Dendritic cell treated with granulocyte-macrophage colony-stimulating factor and Interleukin-4, amounts not matched to agents 40 ng/mL and 50 ng/mL, for 4 days (primary cell): ENCODE results near the gene SV2B.

Experiments
- H3K27ac Mint-ChIP-seq: one replicate; pipeline ENCODE4 v1.8.0; 2022; ENCODE audit warnings: mild to moderate bottlenecking, mixed read lengths
- H3K27me3 Mint-ChIP-seq: one replicate; pipeline ENCODE4 v1.8.0; 2022; ENCODE audit warnings: mild to moderate bottlenecking, mixed read lengths
- H3K36me3 Mint-ChIP-seq: one replicate; pipeline ENCODE4 v1.8.0; 2022; ENCODE audit warnings: low read depth, mixed read lengths
- H3K4me1 Mint-ChIP-seq: one replicate; pipeline ENCODE4 v1.8.0; 2022; ENCODE audit warnings: low read depth, mixed read lengths
- H3K4me3 Mint-ChIP-seq: one replicate; pipeline ENCODE4 v1.8.0; 2022; ENCODE audit warnings: mild to moderate bottlenecking, moderate library complexity, mixed read lengths
- H3K9me3 Mint-ChIP-seq: one replicate; pipeline ENCODE4 v1.8.0; 2022; ENCODE audit warnings: mixed read lengths
- intact Hi-C: fragments of 100-400 bp; cut with micrococcal nuclease; formaldehyde crosslinking; loops from one replicate; pipeline ENCODE4 v1.15.0; 2022

Gene SV2B

GRCh38 chr15:91275844-91276243 lies 175.8 kb downstream of the SV2B start:
- no peaks in the 10 kb centered on the region for H3K36me3 Mint-ChIP-seq
- no peak overlapping the region for H3K4me3 Mint-ChIP-seq
- intact Hi-C loops = loop anchor here (10.0 kb wide), 1 partner anchor 321 kb away; the partner anchor contains the start of gene RCCD1
- H3K9me3 Mint-ChIP-seq = peaks cover 11% of the 10 kb centered on the region
- H3K4me1 Mint-ChIP-seq = no peaks in the 10 kb centered on the region
- H3K27ac Mint-ChIP-seq = no peak overlapping the region
- peaks cover 13% of the 10 kb centered on the region for H3K27me3 Mint-ChIP-seq

GRCh38 chr15:91278951-91279350 lies 178.9 kb downstream of the SV2B start:
- Mint-ChIP-seq H3K9me3 (peaks cover 11% of the 10 kb centered on the region), H3K27ac (no peak overlapping the region), H3K4me1 (no peaks in the 10 kb centered on the region), H3K27me3 (peaks cover 3% of the 10 kb centered on the region), H3K4me3 (no peak overlapping the region), H3K36me3 (no peaks in the 10 kb centered on the region)
- intact Hi-C loops = loop anchor here (10.0 kb wide), 1 partner anchor 324 kb away; the partner anchor contains the start of gene RCCD1

DNA sequence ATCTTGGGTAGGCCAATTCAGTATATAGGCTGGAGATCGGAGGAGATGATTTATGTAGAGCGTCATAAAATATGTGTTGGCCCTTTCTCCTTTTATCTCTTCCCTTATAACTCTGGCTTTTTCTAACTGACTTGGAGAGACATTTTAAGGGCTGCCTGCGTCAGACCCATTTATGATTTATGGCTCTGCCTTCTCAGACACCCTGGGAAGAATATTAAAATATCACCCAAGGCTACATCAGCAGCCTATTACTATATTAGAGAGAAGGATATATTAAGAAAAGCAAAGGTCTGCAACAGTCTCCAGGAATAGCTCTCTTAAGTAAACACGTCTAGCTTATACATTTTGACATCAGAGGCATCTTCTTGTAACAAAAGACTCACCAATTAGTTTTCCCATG lies 179.4 kb downstream of the SV2B start:
- peaks cover 11% of the 10 kb centered on the region for H3K9me3 Mint-ChIP-seq
- no peaks in the 10 kb centered on the region for H3K36me3 Mint-ChIP-seq
- peaks cover 3% of the 10 kb centered on the region for H3K27me3 Mint-ChIP-seq
- intact Hi-C loops = loop anchor here (10.0 kb wide), 1 partner anchor 325 kb away; the partner anchor contains the start of gene RCCD1
- H3K4me1 Mint-ChIP-seq = no peaks in the 10 kb centered on the region
- no peak overlapping the region for H3K4me3 Mint-ChIP-seq
- no peak overlapping the region for H3K27ac Mint-ChIP-seq

- intact Hi-C loops = no loop called here
- Mint-ChIP-seq H3K27ac (no peak overlapping the region), H3K4me1 (no peaks in the 10 kb centered on the region), H3K27me3 (no peaks in the 10 kb centered on the region), H3K36me3 (no peaks in the 10 kb centered on the region), H3K9me3 (no peaks in the 10 kb centered on the region), H3K4me3 (no peak overlapping the region)
Measured at GRCh38 chr15:91281947-91282346, 181.9 kb downstream of the SV2B start.

- H3K9me3 Mint-ChIP-seq = no peaks in the 10 kb centered on the region
- H3K27ac Mint-ChIP-seq = no peak overlapping the region
- H3K4me3 Mint-ChIP-seq = no peak overlapping the region
- H3K36me3 Mint-ChIP-seq = no peaks in the 10 kb centered on the region
- H3K4me1 Mint-ChIP-seq = no peaks in the 10 kb centered on the region
- no peaks in the 10 kb centered on the region for H3K27me3 Mint-ChIP-seq
- intact Hi-C loops = no loop called here
Measured at GRCh38 chr15:91282486-91282885, 182.4 kb downstream of the SV2B start.

GRCh38 chr15:91283155-91283554 lies 183.1 kb downstream of the SV2B start:
- no peaks in the 10 kb centered on the region for H3K9me3 Mint-ChIP-seq
- no peaks in the 10 kb centered on the region for H3K4me1 Mint-ChIP-seq
- H3K4me3 Mint-ChIP-seq = no peak overlapping the region
- no peak overlapping the region for H3K27ac Mint-ChIP-seq
- no peaks in the 10 kb centered on the region for H3K36me3 Mint-ChIP-seq
- no peaks in the 10 kb centered on the region for H3K27me3 Mint-ChIP-seq
- intact Hi-C loops = no loop called here

GRCh38 chr15:91284758-91285466 lies 184.9 kb downstream of the SV2B start:
- Mint-ChIP-seq H3K9me3 (no peaks in the 10 kb centered on the region), H3K36me3 (no peaks in the 10 kb centered on the region), H3K27ac (no peak overlapping the region), H3K4me1 (peaks cover 9% of the 10 kb centered on the region), H3K27me3 (no peaks in the 10 kb centered on the region), H3K4me3 (no peak overlapping the region)
- intact Hi-C loops = no loop called here

- Mint-ChIP-seq H3K4me3 (no peak overlapping the region), H3K4me1 (peaks cover 11% of the 10 kb centered on the region), H3K27me3 (no peaks in the 10 kb centered on the region), H3K36me3 (no peaks in the 10 kb centered on the region), H3K9me3 (no peaks in the 10 kb centered on the region), H3K27ac (peak overlapping the region; percentile 12)
- intact Hi-C loops = no loop called here
Measured at GRCh38 chr15:91289324-91289723, 189.3 kb downstream of the SV2B start.

DNA sequence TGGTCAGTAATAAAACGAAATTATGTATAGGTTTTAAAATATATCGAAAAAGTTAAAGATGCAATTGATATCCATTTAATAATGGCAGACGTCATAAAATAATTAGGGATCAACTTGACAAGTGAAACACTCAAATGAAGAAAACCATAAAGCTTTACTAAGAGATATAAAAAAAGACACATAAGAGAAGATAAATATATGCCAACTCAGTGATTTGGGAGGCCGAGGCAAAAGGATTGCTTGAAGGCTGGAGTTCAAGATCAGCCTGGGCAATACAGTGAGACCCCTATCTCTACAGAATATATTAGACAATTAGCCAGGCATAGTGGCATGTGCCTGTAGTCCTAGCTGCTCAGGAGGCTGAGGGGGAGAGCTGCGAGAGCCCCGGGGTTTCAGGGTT lies 190.5 kb downstream of the SV2B start:
- no peak overlapping the region for H3K4me3 Mint-ChIP-seq
- peaks cover 11% of the 10 kb centered on the region for H3K4me1 Mint-ChIP-seq
- no peaks in the 10 kb centered on the region for H3K36me3 Mint-ChIP-seq
- no peak overlapping the region for H3K27ac Mint-ChIP-seq
- H3K9me3 Mint-ChIP-seq = no peaks in the 10 kb centered on the region
- no peaks in the 10 kb centered on the region for H3K27me3 Mint-ChIP-seq
- intact Hi-C loops = no loop called here

DNA sequence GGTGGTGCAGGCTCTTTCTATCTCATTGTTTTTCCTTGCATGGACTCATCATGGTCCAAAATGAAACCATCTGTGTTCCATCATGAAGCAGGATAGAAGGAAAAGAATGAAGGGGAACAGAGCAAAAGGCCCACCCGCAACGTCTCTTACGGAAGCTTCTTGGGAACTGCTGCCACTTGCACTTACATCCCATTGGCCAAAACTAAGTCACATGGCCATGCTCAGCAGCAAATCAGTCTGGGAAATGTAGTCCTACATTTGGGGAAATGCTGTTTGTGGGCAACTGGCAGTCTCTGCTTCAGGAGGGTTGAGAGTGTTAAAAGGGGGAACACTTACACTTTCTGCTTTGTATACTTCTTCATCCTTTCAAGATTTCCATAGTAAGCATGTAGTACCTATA lies 191.6 kb downstream of the SV2B start:
- intact Hi-C loops = no loop called here
- Mint-ChIP-seq H3K36me3 (no peaks in the 10 kb centered on the region), H3K4me1 (peaks cover 11% of the 10 kb centered on the region), H3K4me3 (peak overlapping the region; percentile 33), H3K9me3 (no peaks in the 10 kb centered on the region), H3K27ac (no peak overlapping the region), H3K27me3 (peaks cover 1% of the 10 kb centered on the region)

DNA sequence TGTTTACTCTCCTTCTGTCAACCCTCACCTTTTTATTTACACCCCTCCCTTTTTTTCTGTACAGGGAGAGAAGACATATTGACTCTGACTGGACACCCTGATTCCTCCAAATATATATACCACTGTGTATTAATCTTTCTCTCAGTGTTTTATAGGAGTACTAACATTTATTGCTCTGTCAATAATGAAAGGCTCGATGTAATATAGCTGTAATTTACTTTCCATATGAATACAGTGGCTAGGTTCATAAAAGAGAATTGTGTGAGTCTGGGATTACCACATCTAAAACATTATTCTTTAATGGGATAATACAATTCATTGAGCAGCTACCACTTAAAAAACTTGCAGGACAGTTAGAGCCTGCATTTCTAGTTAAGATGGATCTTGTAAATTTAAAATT lies 194.3 kb downstream of the SV2B start:
- intact Hi-C loops = no loop called here
- no peak overlapping the region for H3K4me3 Mint-ChIP-seq
- no peaks in the 10 kb centered on the region for H3K9me3 Mint-ChIP-seq
- no peaks in the 10 kb centered on the region for H3K36me3 Mint-ChIP-seq
- peaks cover 7% of the 10 kb centered on the region for H3K4me1 Mint-ChIP-seq
- H3K27ac Mint-ChIP-seq = no peak overlapping the region
- H3K27me3 Mint-ChIP-seq = peaks cover 6% of the 10 kb centered on the region

DNA sequence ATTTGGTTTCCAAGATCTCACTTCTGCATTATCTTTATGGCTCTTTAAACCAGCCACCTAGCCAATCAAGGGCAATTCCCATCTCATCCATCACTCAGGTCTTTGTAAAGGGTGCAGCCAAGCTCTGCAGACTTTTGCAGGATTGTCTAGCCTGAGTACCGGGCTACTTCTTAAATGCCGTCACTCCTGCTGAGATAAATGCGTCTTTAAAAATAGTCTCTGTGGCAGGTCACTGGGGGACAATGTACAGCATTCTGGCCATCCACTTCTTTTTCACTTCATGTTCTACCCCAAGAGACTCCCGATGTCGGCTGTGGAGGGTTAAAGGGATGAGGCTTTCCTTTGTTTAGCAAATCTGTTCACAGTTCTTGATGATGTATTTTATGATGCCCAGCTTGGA lies 194.7 kb downstream of the SV2B start:
- no peak overlapping the region for H3K4me3 Mint-ChIP-seq
- H3K36me3 Mint-ChIP-seq = no peaks in the 10 kb centered on the region
- H3K27me3 Mint-ChIP-seq = peaks cover 6% of the 10 kb centered on the region
- intact Hi-C loops = no loop called here
- no peaks in the 10 kb centered on the region for H3K9me3 Mint-ChIP-seq
- H3K27ac Mint-ChIP-seq = no peak overlapping the region
- peaks cover 3% of the 10 kb centered on the region for H3K4me1 Mint-ChIP-seq

GRCh38 chr15:91298101-91298500 lies 198.0 kb downstream of the SV2B start:
- no peaks in the 10 kb centered on the region for H3K4me1 Mint-ChIP-seq
- no peaks in the 10 kb centered on the region for H3K9me3 Mint-ChIP-seq
- H3K27ac Mint-ChIP-seq = no peak overlapping the region
- no peak overlapping the region for H3K4me3 Mint-ChIP-seq
- peaks cover 9% of the 10 kb centered on the region for H3K27me3 Mint-ChIP-seq
- H3K36me3 Mint-ChIP-seq = no peaks in the 10 kb centered on the region
- intact Hi-C loops = no loop called here

DNA sequence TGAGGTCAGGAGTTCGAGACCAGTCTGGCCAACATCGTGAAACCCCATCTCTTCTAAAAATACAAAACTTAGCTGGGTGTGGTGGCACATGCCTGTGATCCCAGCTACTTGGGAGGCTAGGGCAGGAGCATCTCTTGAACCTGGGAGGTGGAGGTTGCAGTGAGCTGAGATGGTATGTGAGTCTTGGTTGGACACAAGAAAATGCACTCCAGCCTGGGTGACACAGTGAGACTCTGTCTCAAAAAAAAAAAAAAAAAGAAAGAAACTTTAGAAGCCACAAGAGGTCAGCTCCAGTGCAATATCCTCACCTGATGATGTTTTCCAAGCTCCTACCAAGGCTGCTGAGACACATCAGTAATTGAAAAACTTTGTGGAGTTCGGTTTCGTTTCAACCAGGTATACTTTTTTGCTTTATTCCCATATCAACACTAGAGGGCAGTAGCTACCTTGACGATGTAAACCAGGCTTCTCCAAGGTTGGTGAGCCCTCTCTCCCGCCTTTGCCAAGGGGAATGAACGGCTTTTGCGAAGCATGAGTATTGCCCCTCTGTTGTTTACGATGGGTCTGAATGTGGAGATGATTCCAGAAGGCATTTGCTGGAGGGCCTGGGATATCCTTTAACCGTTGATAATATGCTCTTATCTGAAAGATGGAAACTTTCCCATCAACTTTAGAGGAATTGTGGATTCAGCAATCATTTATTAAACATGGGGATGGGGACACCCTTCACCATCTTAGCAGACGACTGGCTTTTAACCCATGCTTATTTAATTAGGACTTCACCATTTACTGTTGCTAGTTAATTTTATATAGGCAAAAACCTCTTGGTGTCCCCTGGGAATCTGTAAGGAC lies 202.8 kb downstream of the SV2B start:
- H3K4me3 Mint-ChIP-seq = no peak overlapping the region
- no peak overlapping the region for H3K27ac Mint-ChIP-seq
- peaks cover 9% of the 10 kb centered on the region for H3K4me1 Mint-ChIP-seq
- H3K27me3 Mint-ChIP-seq = peaks cover 17% of the 10 kb centered on the region
- intact Hi-C loops = loop anchor here (2.0 to 10.0 kb wide), 3 partner anchors 548 to 922 kb away; no protein-coding TSS in a partner anchor
- no peaks in the 10 kb centered on the region for H3K9me3 Mint-ChIP-seq
- no peaks in the 10 kb centered on the region for H3K36me3 Mint-ChIP-seq
